Mesothelial cell of epicardium (in vitro differentiated cells): ENCODE measurements around the gene CACNA2D1. TPM values are rescaled to one million over a fixed set of nuclear protein-coding genes. Genes with fewer than 3 reads are reported as not detected.

Source experiments
- DNase-seq, 2 experiments: peaks; one replicate each; pipeline ENCODE4 v3.0.0; 2021; ENCODE audit warnings: low spot score in 2 of 2; ENCODE audit not compliant: unreplicated experiment in 2 of 2
- H3K27ac Mint-ChIP-seq: 2 replicates; pipeline ENCODE4 v1.8.0; 2021; ENCODE audit warnings: mixed read lengths
- H3K27me3 Mint-ChIP-seq: 2 replicates; pipeline ENCODE4 v1.8.0; 2021; ENCODE audit warnings: low read depth, mixed read lengths
- H3K36me3 Mint-ChIP-seq: 2 replicates; pipeline ENCODE4 v1.8.0; 2021; ENCODE audit warnings: mixed read lengths
- H3K4me1 Mint-ChIP-seq: 2 replicates; pipeline ENCODE4 v1.8.0; 2021; ENCODE audit warnings: mixed read lengths
- H3K4me3 Mint-ChIP-seq: 2 replicates; pipeline ENCODE4 v1.8.0; 2021; ENCODE audit warnings: mild to moderate bottlenecking, moderate library complexity, mixed read lengths
- H3K9me3 Mint-ChIP-seq: 2 replicates; pipeline ENCODE4 v1.8.0; 2021; ENCODE audit warnings: mixed read lengths
- total RNA-seq: library from RNA; stranded (reverse); gene quantifications from 3 replicates; pipeline ENCODE4 v1.2.1, GENCODE V29; 2021
- TF ChIP-seq, protein P1 (sequence below): fragments of 200-600 bp; sonication (generic); IDR thresholded peaks from one replicate; pipeline ENCODE4 v1.5.0; 2021; ENCODE audit warnings: antibody characterized with exemption; ENCODE audit not compliant: unreplicated experiment

The CACNA2D1 gene
- total RNA-seq, 1 donor from 2014 or later: 14.7 TPM

DNA sequence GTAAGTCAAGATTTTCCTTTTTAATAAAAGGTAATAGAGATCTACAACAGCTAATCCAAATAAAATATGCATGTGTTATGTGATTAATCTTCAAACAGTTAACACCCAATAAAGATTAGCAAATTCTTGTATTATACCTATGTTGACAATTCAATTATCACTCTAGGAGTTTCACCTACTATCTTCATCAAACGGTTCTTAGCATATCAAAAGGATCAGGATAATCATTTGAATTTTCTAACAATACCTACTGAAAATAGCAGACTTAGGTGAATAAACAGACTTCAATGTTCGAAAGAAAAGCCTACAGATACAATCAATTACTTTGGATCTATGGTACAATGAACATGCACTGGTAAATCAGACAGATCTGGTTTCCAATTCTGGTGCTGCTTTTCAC lies 268.3 kb downstream of the CACNA2D1 start:
- Mint-ChIP-seq H3K9me3 (peaks cover 7% of the 10 kb centered on the region), H3K4me1 (peaks cover 6% of the 10 kb centered on the region), H3K36me3 (no peaks in the 10 kb centered on the region), H3K4me3 (no peak overlapping the region), H3K27me3 (no peaks in the 10 kb centered on the region), H3K27ac (no peak overlapping the region)
- TF ChIP-seq, protein P1, sequence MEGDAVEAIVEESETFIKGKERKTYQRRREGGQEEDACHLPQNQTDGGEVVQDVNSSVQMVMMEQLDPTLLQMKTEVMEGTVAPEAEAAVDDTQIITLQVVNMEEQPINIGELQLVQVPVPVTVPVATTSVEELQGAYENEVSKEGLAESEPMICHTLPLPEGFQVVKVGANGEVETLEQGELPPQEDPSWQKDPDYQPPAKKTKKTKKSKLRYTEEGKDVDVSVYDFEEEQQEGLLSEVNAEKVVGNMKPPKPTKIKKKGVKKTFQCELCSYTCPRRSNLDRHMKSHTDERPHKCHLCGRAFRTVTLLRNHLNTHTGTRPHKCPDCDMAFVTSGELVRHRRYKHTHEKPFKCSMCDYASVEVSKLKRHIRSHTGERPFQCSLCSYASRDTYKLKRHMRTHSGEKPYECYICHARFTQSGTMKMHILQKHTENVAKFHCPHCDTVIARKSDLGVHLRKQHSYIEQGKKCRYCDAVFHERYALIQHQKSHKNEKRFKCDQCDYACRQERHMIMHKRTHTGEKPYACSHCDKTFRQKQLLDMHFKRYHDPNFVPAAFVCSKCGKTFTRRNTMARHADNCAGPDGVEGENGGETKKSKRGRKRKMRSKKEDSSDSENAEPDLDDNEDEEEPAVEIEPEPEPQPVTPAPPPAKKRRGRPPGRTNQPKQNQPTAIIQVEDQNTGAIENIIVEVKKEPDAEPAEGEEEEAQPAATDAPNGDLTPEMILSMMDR: no peak
- no peak for DNase-seq

GRCh38 chr7:82173400-82174021 lies 270.1 kb downstream of the CACNA2D1 start:
- H3K36me3 Mint-ChIP-seq: no peaks in the 10 kb centered on the region
- H3K9me3 Mint-ChIP-seq: peaks cover 7% of the 10 kb centered on the region
- peaks cover 7% of the 10 kb centered on the region for H3K4me1 Mint-ChIP-seq
- H3K4me3 Mint-ChIP-seq: no peak overlapping the region
- no peaks in the 10 kb centered on the region for H3K27me3 Mint-ChIP-seq
- no peak overlapping the region for H3K27ac Mint-ChIP-seq
- TF ChIP-seq, protein P1: no peak
- DNase-seq: no peak

DNA sequence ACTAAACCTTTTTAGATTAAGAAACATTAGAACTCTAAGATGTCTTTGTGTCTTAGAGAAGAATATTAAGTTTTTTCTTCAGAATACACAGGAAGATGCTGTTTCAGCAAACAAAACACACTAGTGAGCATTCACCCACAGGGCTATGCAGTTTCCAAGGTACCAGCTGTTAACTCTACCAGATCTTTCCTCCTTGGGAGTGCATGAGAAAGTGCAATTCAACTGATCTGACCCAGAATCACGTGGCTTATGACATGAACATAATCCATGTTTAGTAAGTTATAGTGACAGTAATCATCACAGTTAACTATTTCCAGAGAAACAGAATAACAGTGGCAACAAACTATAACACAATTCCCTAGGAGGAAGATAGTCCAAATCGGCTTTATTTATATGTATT lies 270.7 kb downstream of the CACNA2D1 start:
- H3K27me3 Mint-ChIP-seq: no peaks in the 10 kb centered on the region
- no peak for DNase-seq
- no peaks in the 10 kb centered on the region for H3K36me3 Mint-ChIP-seq
- no peak overlapping the region for H3K4me3 Mint-ChIP-seq
- TF ChIP-seq, protein P1: no peak
- peaks cover 7% of the 10 kb centered on the region for H3K4me1 Mint-ChIP-seq
- H3K9me3 Mint-ChIP-seq: peaks cover under 1% of the 10 kb centered on the region
- no peak overlapping the region for H3K27ac Mint-ChIP-seq

GRCh38 chr7:82172017-82172416 lies 271.6 kb downstream of the CACNA2D1 start:
- Mint-ChIP-seq H3K4me1 (peaks cover 11% of the 10 kb centered on the region), H3K27me3 (no peaks in the 10 kb centered on the region), H3K9me3 (no peaks in the 10 kb centered on the region), H3K36me3 (no peaks in the 10 kb centered on the region), H3K27ac (no peak overlapping the region), H3K4me3 (no peak overlapping the region)
- TF ChIP-seq, protein P1: no peak
- DNase-seq: no peak

DNA sequence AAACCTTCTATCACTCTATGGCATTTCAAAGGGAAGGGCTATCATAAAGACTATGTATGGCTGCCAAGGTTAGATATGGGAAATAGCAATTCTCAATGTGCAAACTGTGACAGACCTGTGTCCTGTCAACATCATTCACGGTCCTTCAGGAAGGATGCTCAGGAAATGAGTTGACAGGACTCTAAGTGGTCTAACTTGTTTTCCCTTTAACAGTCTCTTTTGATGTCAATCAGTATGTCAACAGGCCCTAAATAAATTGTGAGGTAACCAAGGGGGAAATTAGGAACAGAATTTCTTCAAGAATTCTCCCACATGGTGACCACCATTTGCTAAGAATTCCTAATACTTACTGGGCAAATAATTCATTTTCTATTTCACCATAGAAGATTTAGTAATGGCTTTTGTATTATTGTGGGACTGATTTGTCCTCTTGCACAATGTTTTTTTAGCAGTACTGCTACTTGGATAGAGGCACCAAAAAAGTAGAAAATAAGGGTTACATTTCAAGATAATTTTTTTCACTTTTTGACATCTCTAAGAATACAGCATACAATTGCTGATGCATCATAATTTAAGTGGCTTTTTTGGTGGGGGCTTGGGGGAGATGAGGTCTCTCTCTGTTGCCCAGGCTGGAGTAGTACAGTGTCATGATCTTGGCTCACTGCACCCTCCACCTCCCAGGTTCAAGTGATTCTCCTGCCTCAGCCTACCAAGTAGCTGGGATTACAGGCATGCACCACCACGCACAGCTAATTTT lies 275.8 kb downstream of the CACNA2D1 start:
- no peaks in the 10 kb centered on the region for H3K36me3 Mint-ChIP-seq
- no peak overlapping the region for H3K27ac Mint-ChIP-seq
- H3K4me1 Mint-ChIP-seq: peaks cover 6% of the 10 kb centered on the region
- no peaks in the 10 kb centered on the region for H3K9me3 Mint-ChIP-seq
- DNase-seq: no peak
- TF ChIP-seq, protein P1: no peak
- H3K27me3 Mint-ChIP-seq: peaks cover 2% of the 10 kb centered on the region
- no peak overlapping the region for H3K4me3 Mint-ChIP-seq
